ENCODE data around the gene AMDHD1. TPM values are rescaled to one million over a fixed set of nuclear protein-coding genes. Genes with fewer than 3 reads are reported as not detected.
"Not testable (repeated sequence)": the region's sequence is repeated elsewhere in the genome, so short reads cannot be mapped to it uniquely, and the experiment has no call there.

AMDHD1 gene
- total RNA-seq, 1 donor from 2014 or later: not detected

DNA sequence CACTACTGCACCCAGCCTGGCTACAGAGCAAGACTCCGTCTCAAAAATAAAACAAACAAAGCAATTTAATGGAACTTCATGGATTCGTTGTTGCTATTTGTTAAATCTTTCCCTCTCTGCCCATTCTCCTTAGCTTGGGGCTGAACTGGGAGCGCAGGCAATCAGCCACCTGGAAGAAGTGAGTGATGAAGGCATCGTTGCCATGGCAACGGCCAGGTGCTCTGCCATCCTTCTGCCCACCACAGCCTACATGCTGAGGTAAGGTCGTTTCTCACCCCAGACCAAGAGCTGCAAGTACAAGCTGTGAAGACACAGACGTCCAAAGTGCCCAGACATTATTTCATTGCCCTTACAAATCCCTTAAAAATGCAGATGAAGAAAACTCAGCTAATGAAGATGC is 19.1 kb downstream of the AMDHD1 start:
- H3K4me3 Mint-ChIP-seq (ENCODE audit: unreplicated experiment): no peak overlapping the region
- no peak overlapping the region for H3K27ac Mint-ChIP-seq (ENCODE audit: unreplicated experiment)
- H3K27me3 Mint-ChIP-seq (ENCODE audit: unreplicated experiment): peaks cover 1% of the 10 kb centered on the region
- H3K36me3 Mint-ChIP-seq (ENCODE audit: unreplicated experiment): no peaks in the 10 kb centered on the region
- H3K4me1 Mint-ChIP-seq (ENCODE audit: low read depth, unreplicated experiment): peaks cover 4% of the 10 kb centered on the region
- no peak for DNase-seq
- TF ChIP-seq, protein P1, sequence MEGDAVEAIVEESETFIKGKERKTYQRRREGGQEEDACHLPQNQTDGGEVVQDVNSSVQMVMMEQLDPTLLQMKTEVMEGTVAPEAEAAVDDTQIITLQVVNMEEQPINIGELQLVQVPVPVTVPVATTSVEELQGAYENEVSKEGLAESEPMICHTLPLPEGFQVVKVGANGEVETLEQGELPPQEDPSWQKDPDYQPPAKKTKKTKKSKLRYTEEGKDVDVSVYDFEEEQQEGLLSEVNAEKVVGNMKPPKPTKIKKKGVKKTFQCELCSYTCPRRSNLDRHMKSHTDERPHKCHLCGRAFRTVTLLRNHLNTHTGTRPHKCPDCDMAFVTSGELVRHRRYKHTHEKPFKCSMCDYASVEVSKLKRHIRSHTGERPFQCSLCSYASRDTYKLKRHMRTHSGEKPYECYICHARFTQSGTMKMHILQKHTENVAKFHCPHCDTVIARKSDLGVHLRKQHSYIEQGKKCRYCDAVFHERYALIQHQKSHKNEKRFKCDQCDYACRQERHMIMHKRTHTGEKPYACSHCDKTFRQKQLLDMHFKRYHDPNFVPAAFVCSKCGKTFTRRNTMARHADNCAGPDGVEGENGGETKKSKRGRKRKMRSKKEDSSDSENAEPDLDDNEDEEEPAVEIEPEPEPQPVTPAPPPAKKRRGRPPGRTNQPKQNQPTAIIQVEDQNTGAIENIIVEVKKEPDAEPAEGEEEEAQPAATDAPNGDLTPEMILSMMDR (IDR thresholded peaks at IDR 0.05; ENCODE audit: partially characterized antibody, unreplicated experiment): no peak
- peaks cover 1% of the 10 kb centered on the region for H3K9me3 Mint-ChIP-seq (ENCODE audit: unreplicated experiment)

DNA sequence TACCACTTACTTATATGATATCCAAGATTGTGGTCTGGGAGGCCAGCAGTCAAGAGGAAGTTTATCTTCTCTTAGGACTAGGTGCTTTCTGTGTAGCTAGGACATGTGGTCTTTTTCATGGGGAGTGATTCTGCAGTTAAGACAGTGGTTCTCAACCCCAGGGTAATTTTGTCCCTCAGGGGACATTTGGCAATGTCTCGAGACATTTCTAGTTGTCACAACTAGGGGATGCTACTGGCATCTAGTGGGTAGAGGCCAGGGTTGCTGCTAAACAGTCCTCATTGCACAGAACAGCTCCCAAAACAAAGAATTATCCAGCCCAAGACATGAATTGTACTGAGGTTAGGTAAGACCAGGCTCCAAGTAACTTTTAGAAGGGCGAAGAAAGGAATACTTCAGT is 20.0 kb downstream of the AMDHD1 start:
- Mint-ChIP-seq H3K4me1 (ENCODE audit: low read depth, unreplicated experiment) (peaks cover 4% of the 10 kb centered on the region), H3K4me3 (ENCODE audit: unreplicated experiment) (no peak overlapping the region), H3K36me3 (ENCODE audit: unreplicated experiment) (no peaks in the 10 kb centered on the region), H3K9me3 (ENCODE audit: unreplicated experiment) (peaks cover 1% of the 10 kb centered on the region), H3K27ac (ENCODE audit: unreplicated experiment) (no peak overlapping the region), H3K27me3 (ENCODE audit: unreplicated experiment) (peaks cover 1% of the 10 kb centered on the region)
- TF ChIP-seq, protein P1 (IDR thresholded peaks at IDR 0.05; ENCODE audit: partially characterized antibody, unreplicated experiment): no peak
- DNase-seq: no peak

DNA sequence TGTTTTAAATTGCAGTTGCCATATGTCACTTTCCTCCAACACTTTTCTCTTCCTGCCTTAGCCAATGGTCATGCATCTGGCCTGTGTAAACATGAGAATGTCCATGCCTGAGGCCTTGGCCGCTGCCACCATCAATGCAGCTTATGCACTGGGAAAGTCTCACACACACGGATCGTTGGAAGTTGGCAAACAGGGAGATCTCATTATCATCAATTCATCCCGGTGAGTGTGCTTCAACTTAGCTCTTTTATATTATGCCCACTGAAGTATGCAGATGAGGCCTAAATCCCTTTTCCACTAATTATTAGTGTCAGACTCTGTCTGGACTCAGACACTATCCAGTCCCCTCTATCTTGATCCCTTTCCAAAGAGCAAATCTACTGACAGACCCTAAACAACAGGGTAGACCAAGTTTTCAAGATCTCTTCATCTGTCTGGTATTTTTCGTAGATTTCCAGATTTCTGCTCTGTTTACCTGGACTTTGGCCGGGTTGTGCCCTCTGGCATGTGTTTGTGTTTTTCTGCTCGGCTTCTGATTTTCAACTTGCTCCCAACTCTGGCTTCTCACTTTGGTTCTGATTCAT is 23.2 kb downstream of the AMDHD1 start:
- no peak for DNase-seq
- Mint-ChIP-seq H3K4me1 (ENCODE audit: low read depth, unreplicated experiment) (peaks cover 4% of the 10 kb centered on the region), H3K27me3 (ENCODE audit: unreplicated experiment) (peaks cover 1% of the 10 kb centered on the region), H3K9me3 (ENCODE audit: unreplicated experiment) (peaks cover 1% of the 10 kb centered on the region), H3K36me3 (ENCODE audit: unreplicated experiment) (no peaks in the 10 kb centered on the region), H3K27ac (ENCODE audit: unreplicated experiment) (no peak overlapping the region), H3K4me3 (ENCODE audit: unreplicated experiment) (no peak overlapping the region)
- TF ChIP-seq, protein P1 (IDR thresholded peaks at IDR 0.05; ENCODE audit: partially characterized antibody, unreplicated experiment): no peak

DNA sequence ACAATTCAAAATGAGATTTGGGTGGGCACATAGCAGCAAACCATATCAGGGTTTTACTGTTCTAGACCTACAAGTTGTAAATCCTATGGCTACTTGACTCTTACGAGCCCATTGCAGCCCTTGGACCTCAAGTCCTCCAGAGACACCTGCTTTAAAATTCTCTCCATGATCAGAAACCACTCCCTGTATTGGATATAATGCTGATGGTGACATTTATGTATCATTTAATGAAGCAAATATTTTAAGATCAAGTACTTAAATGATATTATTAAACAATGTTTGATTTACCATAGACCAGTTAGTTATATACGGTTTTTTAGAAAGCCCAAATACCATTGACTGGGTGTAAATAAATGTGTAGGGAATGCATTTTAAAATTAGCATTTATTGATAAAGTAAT is 24.2 kb downstream of the AMDHD1 start:
- TF ChIP-seq, protein P1 (IDR thresholded peaks at IDR 0.05; ENCODE audit: partially characterized antibody, unreplicated experiment): no peak
- no peaks in the 10 kb centered on the region for H3K27me3 Mint-ChIP-seq (ENCODE audit: unreplicated experiment)

DNA sequence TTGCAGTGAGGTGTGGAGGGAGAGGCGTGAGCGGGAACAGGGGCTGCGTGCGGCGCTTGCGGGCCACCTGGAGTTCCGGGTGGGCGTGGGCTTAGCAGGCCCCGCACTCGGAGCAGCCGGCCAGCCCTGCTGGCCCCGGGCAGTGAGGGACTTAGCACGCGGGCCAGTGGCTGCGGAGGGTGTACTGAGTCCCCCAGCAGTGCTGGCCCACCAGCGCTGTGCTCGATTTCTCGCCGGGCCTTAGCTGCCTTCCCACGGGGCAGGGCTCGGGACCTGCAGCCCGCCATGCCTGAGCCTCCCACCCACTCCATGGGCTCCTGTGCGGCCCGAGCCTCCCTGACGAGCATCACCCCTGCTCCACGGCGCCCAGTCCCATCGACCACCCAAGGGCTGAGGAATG is 26.0 kb downstream of the AMDHD1 start:
- H3K9me3 Mint-ChIP-seq (ENCODE audit: unreplicated experiment); DNase-seq; H3K27ac Mint-ChIP-seq (ENCODE audit: unreplicated experiment); H3K4me3 Mint-ChIP-seq (ENCODE audit: unreplicated experiment); H3K36me3 Mint-ChIP-seq (ENCODE audit: unreplicated experiment); H3K4me1 Mint-ChIP-seq (ENCODE audit: low read depth, unreplicated experiment); H3K27me3 Mint-ChIP-seq (ENCODE audit: unreplicated experiment): not testable (repeated sequence)

More for the DNA sequence above, 24.2 kb downstream of the AMDHD1 start:
- Mint-ChIP-seq H3K36me3 (ENCODE audit: unreplicated experiment) (no peaks in the 10 kb centered on the region), H3K9me3 (ENCODE audit: unreplicated experiment) (peaks cover 1% of the 10 kb centered on the region), H3K4me3 (ENCODE audit: unreplicated experiment) (no peak overlapping the region), H3K27ac (ENCODE audit: unreplicated experiment) (no peak overlapping the region), H3K4me1 (ENCODE audit: low read depth, unreplicated experiment) (peaks cover 4% of the 10 kb centered on the region)
- DNase-seq: no peak

Data from glutamatergic neuron (in vitro differentiated cells).